K562 (cell line): ENCODE measurements around the gene TXLNG. TPM values are rescaled to one million over a fixed set of nuclear protein-coding genes. Genes with fewer than 3 reads are reported as not detected.

Source experiments
- ATAC-seq: fragments of 200-7000 bp; cut with Tn5 transposase; 3 replicates; pipeline ENCODE4 v1.9.1; 2020; ENCODE audit warnings: moderate library complexity
- BruUV-seq: library from RNA; stranded (reverse); fragments of 400-500 nt; replicated peaks from 2 replicates; lab custom pipeline; 2021; lab: Mats Ljungman, UMichigan
- CTCF ChIA-PET: fragments of 300-600 bp; formaldehyde crosslinking; extraction: SDS; loops from one replicate; lab custom pipeline; 2021; ENCODE audit warnings: low intra/inter-chr PET ratio; lab: Yijun Ruan, JAX
- POLR2A ChIA-PET: fragments of 300-600, 350-650 bp; sonication (Branson Sonifier 250); formaldehyde crosslinking; extraction: SDS; loops from one replicate; lab custom pipeline; 2021; ENCODE audit warnings: antibody characterized with exemption, inconsistent platforms; lab: Yijun Ruan, JAX
- DNase-seq, 4 experiments: peaks; one replicate each; pipeline versions ENCODE4 v3.0.0 to v3.0.0-alpha.2; 2011 to 2018; ENCODE audit warnings: low spot score in 3 of 4, mixed read lengths in 3 of 4; ENCODE audit errors: extremely low read depth in 1 of 4
- FAIRE-seq: peaks from 2 replicates; lab custom pipeline; 2011; peaks lifted over from hg19 to GRCh38; lab: Jason Lieb, UNC
- H2AFZ ChIP-seq: 2 replicates; pipeline ENCODE4 v1.6.0; 2011; ENCODE audit warnings: low read depth, low read length, control low read depth, inconsistent platforms
- H3K27ac ChIP-seq: fragments of 200-600 bp; 3 replicates; pipeline ENCODE4 v1.8.0; 2011; ENCODE audit warnings: low read depth, mild to moderate bottlenecking, control low read depth, inconsistent platforms, low read length, moderate library complexity, mixed read lengths; ENCODE audit errors: extremely low read depth
- H3K27me3 ChIP-seq, 2 experiments: fragments of 300-600 bp in 1 of 2; 2 replicates in 1 of 2; 3 replicates in 1 of 2; pipeline versions ENCODE4 v1.6.0 to v1.8.0; 2011; ENCODE audit warnings: inconsistent platforms in 2 of 2, low read length in 2 of 2, mild to moderate bottlenecking in 1 of 2, mixed read lengths in 1 of 2, moderate library complexity in 1 of 2; ENCODE audit not compliant: control insufficient read depth in 2 of 2, insufficient read depth in 2 of 2
- H3K36me3 ChIP-seq: fragments of 300-600 bp; 3 replicates; pipeline ENCODE4 v1.8.0; 2011; ENCODE audit warnings: mild to moderate bottlenecking, low read length, inconsistent platforms; ENCODE audit not compliant: control insufficient read depth, insufficient read depth
- H3K4me1 ChIP-seq, 2 experiments: fragments of 200-600 bp in 1 of 2; replicated peaks in 1 of 2; 2 replicates in 1 of 2; 3 replicates in 1 of 2; pipeline versions ENCODE4 v1.5.1 to v1.8.0; 2011; ENCODE audit warnings: inconsistent platforms in 2 of 2, low read length in 2 of 2, mild to moderate bottlenecking in 1 of 2, mixed read lengths in 1 of 2, moderate library complexity in 1 of 2; ENCODE audit not compliant: control insufficient read depth in 2 of 2, insufficient read depth in 2 of 2
- H3K4me2 ChIP-seq: 2 replicates; pipeline ENCODE4 v1.6.1; 2011; ENCODE audit warnings: low read length, control low read depth, inconsistent platforms, mixed read lengths; ENCODE audit not compliant: insufficient read depth
- H3K4me3 ChIP-seq: fragments of 200-600 bp; sonication (generic), shearing (Covaris generic); 2 replicates; pipeline ENCODE4 v1.5.1; 2016; ENCODE audit warnings: control low read depth, inconsistent platforms
- H3K79me2 ChIP-seq: fragments of 200-600 bp; 3 replicates; pipeline ENCODE4 v1.8.0; 2011; ENCODE audit warnings: low read length, inconsistent platforms; ENCODE audit not compliant: control insufficient read depth, insufficient read depth
- H3K9ac ChIP-seq, 2 experiments: 2 replicates each; pipeline versions ENCODE4 v1.6.0 to v1.6.1; 2011; ENCODE audit warnings: low read depth in 2 of 2, low read length in 2 of 2, control low read depth in 1 of 2, inconsistent platforms in 1 of 2, mild to moderate bottlenecking in 1 of 2, mixed read lengths in 1 of 2; ENCODE audit not compliant: insufficient read depth in 1 of 2
- H3K9me1 ChIP-seq: one replicate; pipeline ENCODE4 v1.6.0; 2011; ENCODE audit warnings: inconsistent platforms, mild to moderate bottlenecking, low read length, moderate library complexity; ENCODE audit not compliant: control insufficient read depth, insufficient read depth
- H3K9me3 ChIP-seq: replicated peaks from 2 replicates; pipeline ENCODE4 v1.5.1; 2011; ENCODE audit warnings: low read depth, low read length, inconsistent platforms; ENCODE audit not compliant: control insufficient read depth, insufficient read depth
- H4K20me1 ChIP-seq: replicated peaks from 2 replicates; pipeline ENCODE4 v1.6.1; 2011; ENCODE audit warnings: low read length, inconsistent platforms, mixed read lengths; ENCODE audit not compliant: control insufficient read depth, insufficient read depth
- GTF2E2 ChIP-seq: fragments of 200-800 bp; sonication (Bioruptor generic); IDR thresholded peaks from 2 replicates; pipeline ENCODE4 v1.6.1; 2016; ENCODE audit warnings: missing genetic modification characterization, missing compliant biosample characterization
- MTA1 ChIP-seq: fragments of 450-650 bp; IDR thresholded peaks from 2 replicates; pipeline ENCODE4 v1.6.1; 2017; ENCODE audit warnings: borderline replicate concordance
- PREB ChIP-seq: sonication (generic); formaldehyde crosslinking; IDR thresholded peaks from 2 replicates; pipeline ENCODE4 v1.8.1; 2023; ENCODE audit warnings: mild to moderate bottlenecking, missing genetic modification reagents
- ZNF324 ChIP-seq: fragments of 250-450 bp; sonication (Bioruptor Pico); IDR thresholded peaks from 2 replicates; pipeline ENCODE4 v1.4.0; 2020; ENCODE audit warnings: mild to moderate bottlenecking
- WGBS: fragments of 100-300 bp; shearing (Covaris generic); methylation state at CpG from one replicate; pipeline ENCODE4 v1.1.6; 2016; ENCODE audit warnings: low coverage, mixed read lengths; ENCODE audit not compliant: insufficient coverage; ENCODE audit errors: missing lambda C conversion rate; 5-methylcytosine and 5-hydroxymethylcytosine counted together
- in situ Hi-C: fragments of 300-500 bp; cut with MboI; formaldehyde crosslinking; loops from 4 replicates; pipeline ENCODE4 v1.15.0; 2018; ENCODE audit warnings: inconsistent platforms, mixed read lengths
- intact Hi-C: fragments of 100-400 bp; cut with micrococcal nuclease; formaldehyde crosslinking; loops from 2 replicates; pipeline ENCODE4 v1.14.2; 2022
- polyA plus RNA-seq, 8 experiments: library from polyadenylated mRNA; depleted of rRNA in 4 of 8; stranded (reverse) in 5 of 8; unstranded in 3 of 8; fragments of >200 nt; fragmentation: Nextera tagmentation in 2 of 8; fragmentation: Illumina TruSeq in 1 of 8; extraction: Ambion mirVana in 2 of 8; extraction: Trizol in 1 of 8; gene quantifications; 2 replicates each; pipeline versions ENCODE4 v1.2.1 to v1.2.3, GENCODE V29; 2011 to 2014; ENCODE audit warnings: inconsistent platforms in 1 of 8, missing spikeins in 1 of 8
- total RNA-seq, 7 experiments: library from RNA; depleted of rRNA in 6 of 7; stranded (reverse); fragments of >200 nt in 6 of 7; fragmentation: Illumina TruSeq in 2 of 7; extraction: Trizol in 2 of 7; gene quantifications; 2 replicates each; pipeline versions ENCODE4 v1.2.1 to v1.2.3, GENCODE V29; 2011 to 2021; ENCODE audit warnings: low replicate concordance in 1 of 7
- TF ChIP-seq, protein P1 (sequence below): fragments of 250-450 bp; sonication (Bioruptor Pico); IDR thresholded peaks from 2 replicates; pipeline ENCODE4 v1.4.0; 2020

TXLNG gene
- total and polyA plus RNA-seq, 9 of the 15 experiments (the other 6 are each of a cell fraction or from before 2014, with no cell fraction given), result 13.1 to 47.0 (median 31.6) TPM

DNA sequence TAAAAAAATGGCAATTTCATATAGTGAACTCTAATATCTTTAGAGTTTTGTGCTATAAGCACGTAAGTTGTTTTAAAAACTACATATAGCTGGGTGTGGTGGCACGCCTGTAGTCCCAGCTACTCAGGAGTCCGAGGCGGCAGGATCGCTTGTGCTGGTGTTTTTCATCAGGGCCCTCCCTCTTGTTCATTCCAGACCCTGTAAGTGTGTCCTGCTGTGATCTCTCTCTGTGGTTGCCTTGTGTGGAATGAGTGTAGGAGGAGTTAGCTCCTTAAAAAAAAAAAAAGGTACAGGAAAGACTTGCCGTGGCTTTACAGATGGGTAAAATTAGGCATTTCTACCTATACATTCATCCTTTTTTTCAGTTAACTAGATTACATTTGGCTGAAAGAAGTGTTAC, 48.5 kb downstream of the TXLNG start:
- no peaks in the 10 kb centered on the region for H3K9me3 ChIP-seq
- 92% methylated on average over 6 of the region's 6 CpGs for WGBS
- DNase-seq, result no peak
- H3K36me3 ChIP-seq, result peaks cover 98% of the 10 kb centered on the region
- H3K27me3 ChIP-seq, result no peaks in the 10 kb centered on the region
- ATAC-seq, result no peak
- H2AFZ ChIP-seq, result no peak overlapping the region
- no TSS peak for BruUV-seq
- TF ChIP-seq PREB (CRISPR knock-in tag) (no peak), MTA1 (no peak), GTF2E2 (tag) (no peak), ZNF324 (CRISPR knock-in tag) (no peak)
- TF ChIP-seq, protein P1, sequence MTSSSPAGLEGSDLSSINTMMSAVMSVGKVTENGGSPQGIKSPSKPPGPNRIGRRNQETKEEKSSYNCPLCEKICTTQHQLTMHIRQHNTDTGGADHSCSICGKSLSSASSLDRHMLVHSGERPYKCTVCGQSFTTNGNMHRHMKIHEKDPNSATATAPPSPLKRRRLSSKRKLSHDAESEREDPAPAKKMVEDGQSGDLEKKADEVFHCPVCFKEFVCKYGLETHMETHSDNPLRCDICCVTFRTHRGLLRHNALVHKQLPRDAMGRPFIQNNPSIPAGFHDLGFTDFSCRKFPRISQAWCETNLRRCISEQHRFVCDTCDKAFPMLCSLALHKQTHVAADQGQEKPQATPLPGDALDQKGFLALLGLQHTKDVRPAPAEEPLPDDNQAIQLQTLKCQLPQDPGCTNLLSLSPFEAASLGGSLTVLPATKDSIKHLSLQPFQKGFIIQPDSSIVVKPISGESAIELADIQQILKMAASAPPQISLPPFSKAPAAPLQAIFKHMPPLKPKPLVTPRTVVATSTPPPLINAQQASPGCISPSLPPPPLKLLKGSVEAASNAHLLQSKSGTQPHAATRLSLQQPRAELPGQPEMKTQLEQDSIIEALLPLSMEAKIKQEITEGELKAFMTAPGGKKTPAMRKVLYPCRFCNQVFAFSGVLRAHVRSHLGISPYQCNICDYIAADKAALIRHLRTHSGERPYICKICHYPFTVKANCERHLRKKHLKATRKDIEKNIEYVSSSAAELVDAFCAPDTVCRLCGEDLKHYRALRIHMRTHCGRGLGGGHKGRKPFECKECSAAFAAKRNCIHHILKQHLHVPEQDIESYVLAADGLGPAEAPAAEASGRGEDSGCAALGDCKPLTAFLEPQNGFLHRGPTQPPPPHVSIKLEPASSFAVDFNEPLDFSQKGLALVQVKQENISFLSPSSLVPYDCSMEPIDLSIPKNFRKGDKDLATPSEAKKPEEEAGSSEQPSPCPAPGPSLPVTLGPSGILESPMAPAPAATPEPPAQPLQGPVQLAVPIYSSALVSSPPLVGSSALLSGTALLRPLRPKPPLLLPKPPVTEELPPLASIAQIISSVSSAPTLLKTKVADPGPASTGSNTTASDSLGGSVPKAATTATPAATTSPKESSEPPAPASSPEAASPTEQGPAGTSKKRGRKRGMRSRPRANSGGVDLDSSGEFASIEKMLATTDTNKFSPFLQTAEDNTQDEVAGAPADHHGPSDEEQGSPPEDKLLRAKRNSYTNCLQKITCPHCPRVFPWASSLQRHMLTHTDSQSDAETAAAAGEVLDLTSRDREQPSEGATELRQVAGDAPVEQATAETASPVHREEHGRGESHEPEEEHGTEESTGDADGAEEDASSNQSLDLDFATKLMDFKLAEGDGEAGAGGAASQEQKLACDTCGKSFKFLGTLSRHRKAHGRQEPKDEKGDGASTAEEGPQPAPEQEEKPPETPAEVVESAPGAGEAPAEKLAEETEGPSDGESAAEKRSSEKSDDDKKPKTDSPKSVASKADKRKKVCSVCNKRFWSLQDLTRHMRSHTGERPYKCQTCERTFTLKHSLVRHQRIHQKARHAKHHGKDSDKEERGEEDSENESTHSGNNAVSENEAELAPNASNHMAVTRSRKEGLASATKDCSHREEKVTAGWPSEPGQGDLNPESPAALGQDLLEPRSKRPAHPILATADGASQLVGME, result no peak
- ChIA-PET CTCF (no interaction called here), POLR2A (no interaction called here)
- FAIRE-seq, result no peak
- intact Hi-C loops, result no loop called here
- H3K79me2 ChIP-seq, result no peaks in the 10 kb centered on the region
- H4K20me1 ChIP-seq, result no peaks in the 10 kb centered on the region
- peaks cover 0 to 3% of the 10 kb centered on the region in 2 experiments; a peak in 3 of 5 replicates for H3K4me1 ChIP-seq
- H3K4me2 ChIP-seq, result no peak overlapping the region
- in situ Hi-C loops, result no loop called here
- no peak overlapping the region for H3K27ac ChIP-seq
- H3K9me1 ChIP-seq, result no peaks in the 10 kb centered on the region
- H3K9ac ChIP-seq, result no peak overlapping the region
- H3K4me3 ChIP-seq, result no peak overlapping the region
